GM12878 (cell line): Measurements from ENCODE around the gene GTF3C1. TPM values are rescaled to one million over a fixed set of nuclear protein-coding genes. Genes with fewer than 3 reads are reported as not detected.
A peak's percentile ranks its signal among the peaks of the same experiment; 100 is the strongest.

Experiments used
- ATAC-seq: fragments of 200-7000 bp; cut with Tn5 transposase; 3 replicates; pipeline ENCODE4 v1.9.1; 2020; ENCODE audit warnings: mild to moderate bottlenecking, moderate library complexity
- BruUV-seq: library from RNA; stranded (reverse); fragments of 400-500 nt; replicated peaks from 2 replicates; lab custom pipeline; 2021; lab: Mats Ljungman, UMichigan
- CTCF ChIA-PET: fragments of 300-600 bp; sonication (Branson Sonifier 250); formaldehyde crosslinking; extraction: SDS; loops from one replicate; lab custom pipeline; 2021; ENCODE audit warnings: inconsistent platforms; lab: Yijun Ruan, JAX
- POLR2A ChIA-PET: fragments of 350-600 bp; formaldehyde crosslinking; extraction: SDS; loops from one replicate; lab custom pipeline; 2021; ENCODE audit warnings: inconsistent platforms; lab: Charles Lee
- RAD21 ChIA-PET: fragments of 300-600 bp; sonication (Branson Sonifier 250); formaldehyde crosslinking; loops from one replicate; lab custom pipeline; 2023; ENCODE audit warnings: antibody characterized with exemption; ENCODE audit not compliant: unreplicated experiment; lab: Charles Lee
- SMC1A ChIA-PET: fragments of 300-600 bp; sonication (Branson Sonifier 250); formaldehyde crosslinking; loops from one replicate; lab custom pipeline; 2023; ENCODE audit not compliant: unreplicated experiment, uncharacterized antibody; lab: Charles Lee
- DNase-seq: peaks from one replicate; pipeline ENCODE4 v3.0.0-alpha.2; 2011; ENCODE audit warnings: low read depth, low spot score
- FAIRE-seq: peaks from 3 replicates; lab custom pipeline; 2011; peaks lifted over from hg19 to GRCh38; lab: Jason Lieb, UNC
- H2AFZ ChIP-seq: 2 replicates; pipeline ENCODE4 v1.6.0; 2011; ENCODE audit warnings: low read depth, low read length, control low read depth; ENCODE audit not compliant: control insufficient read depth
- H3K27ac ChIP-seq: 2 replicates; pipeline ENCODE4 v1.5.1; 2011; ENCODE audit warnings: control low read depth; ENCODE audit not compliant: control insufficient read depth, insufficient read depth
- H3K27me3 ChIP-seq, 2 experiments: replicated peaks in 1 of 2; 2 replicates each; pipeline versions ENCODE4 v1.6.0 to v1.6.1; 2011; ENCODE audit warnings: low read length in 1 of 2; ENCODE audit not compliant: control insufficient read depth in 2 of 2, insufficient read depth in 2 of 2
- H3K36me3 ChIP-seq, 2 experiments: 2 replicates each; pipeline ENCODE4 v1.5.1; 2011; ENCODE audit warnings: low read length in 1 of 2; ENCODE audit not compliant: control insufficient read depth in 2 of 2, insufficient read depth in 2 of 2
- H3K4me1 ChIP-seq: 2 replicates; pipeline ENCODE4 v1.6.1; 2011; ENCODE audit warnings: mild to moderate bottlenecking, low read length, moderate library complexity, mixed read lengths; ENCODE audit not compliant: control insufficient read depth, insufficient read depth
- H3K4me2 ChIP-seq: 2 replicates; pipeline ENCODE4 v1.6.0; 2011; ENCODE audit warnings: control low read depth; ENCODE audit not compliant: control insufficient read depth, insufficient read depth
- H3K4me3 ChIP-seq: fragments of 200-600 bp; sonication (generic); 2 replicates; pipeline ENCODE4 v1.5.1; 2016
- H3K79me2 ChIP-seq: 2 replicates; pipeline ENCODE4 v1.6.0; 2011; ENCODE audit warnings: low read length; ENCODE audit not compliant: control insufficient read depth, insufficient read depth
- H3K9ac ChIP-seq: 2 replicates; pipeline ENCODE4 v1.8.0; 2011; ENCODE audit warnings: low read length, control low read depth, mixed read lengths; ENCODE audit not compliant: control insufficient read depth, insufficient read depth
- H3K9me3 ChIP-seq: replicated peaks from 3 replicates; pipeline ENCODE4 v1.5.1; 2011; ENCODE audit warnings: mild to moderate bottlenecking, low read length; ENCODE audit not compliant: control insufficient read depth, insufficient read depth
- H4K20me1 ChIP-seq: 2 replicates; pipeline ENCODE4 v1.6.0; 2011; ENCODE audit not compliant: control insufficient read depth, insufficient read depth
- POLR2A ChIP-seq: IDR thresholded peaks from 2 replicates; pipeline ENCODE4 v1.6.1; 2011; ENCODE audit warnings: low read depth, mild to moderate bottlenecking, low read length
- POLR2AphosphoS2 ChIP-seq: IDR thresholded peaks from 2 replicates; pipeline ENCODE4 v1.6.1; 2011; ENCODE audit warnings: low read depth, mild to moderate bottlenecking, low read length, improper control_type of control experiment, moderate library complexity
- POLR2AphosphoS5 ChIP-seq: IDR thresholded peaks from 2 replicates; pipeline ENCODE4 v1.6.1; 2011; ENCODE audit warnings: mild to moderate bottlenecking, low read length, inconsistent platforms
- RELA ChIP-seq: fragments of 450-650 bp; IDR thresholded peaks from 2 replicates; pipeline ENCODE4 v1.8.0; 2014; ENCODE audit warnings: borderline replicate concordance; ENCODE audit not compliant: partially characterized antibody
- WGBS: methylation state at CpG from one replicate; pipeline ENCODE4 v1.1.6; 2016; ENCODE audit warnings: low lambda C conversion rate; ENCODE audit not compliant: insufficient replicate concordance, insufficient coverage; ENCODE audit errors: missing lambda C conversion rate; 5-methylcytosine and 5-hydroxymethylcytosine counted together
- in situ Hi-C: fragments of 300-500 bp; cut with MboI; formaldehyde crosslinking; loops from 9 replicates; pipeline ENCODE4 v1.14.3; 2018; ENCODE audit warnings: mixed read lengths
- intact Hi-C: fragments of 100-400 bp; cut with micrococcal nuclease; formaldehyde crosslinking; loops from one replicate; pipeline ENCODE4 v1.14.2; 2022; ENCODE audit not compliant: unreplicated experiment
- polyA plus RNA-seq, 11 experiments: library from polyadenylated mRNA; depleted of rRNA in 4 of 11; unstranded in 6 of 11; stranded (reverse) in 5 of 11; fragments of >200 nt; fragmentation: Nextera tagmentation in 4 of 11; fragmentation: Illumina TruSeq in 1 of 11; extraction: Ambion mirVana in 4 of 11; extraction: Trizol in 1 of 11; gene quantifications; 1 replicate in 1 of 11; 2 replicates in 10 of 11; pipeline versions ENCODE4 v1.2.1 to v1.2.3, GENCODE V29; 2011 to 2016; ENCODE audit warnings: inconsistent platforms in 2 of 11, missing spikeins in 2 of 11, low read depth in 1 of 11
- total RNA-seq, 4 experiments: library from RNA; depleted of rRNA in 3 of 4; stranded (reverse); fragments of >200 nt in 3 of 4; fragmentation: Illumina TruSeq in 1 of 4; extraction: Trizol in 1 of 4; gene quantifications; 2 replicates each; pipeline versions ENCODE4 v1.2.1 to v1.2.3, GENCODE V29; 2013 to 2021
- TF ChIP-seq, protein P1 (sequence below), 3 experiments: IDR thresholded peaks in 2 of 3; conservative IDR thresholded peaks in 1 of 3; 2 replicates each; pipeline ENCODE4 v1.5.1; 2011; ENCODE audit warnings: low read depth in 3 of 3, low read length in 3 of 3, mild to moderate bottlenecking in 3 of 3, control low read depth in 2 of 3, moderate library complexity in 2 of 3, inconsistent platforms in 1 of 3, mixed read lengths in 1 of 3; ENCODE audit not compliant: control insufficient read depth in 2 of 3, insufficient read depth in 1 of 3; ENCODE audit errors: extremely low read depth in 1 of 3

Gene GTF3C1
- total and polyA plus RNA-seq, 10 of the 15 experiments (the other 5 are each of a cell fraction or from before 2014, with no cell fraction given) = 0.98 to 60.9 (median 34.3) TPM

DNA sequence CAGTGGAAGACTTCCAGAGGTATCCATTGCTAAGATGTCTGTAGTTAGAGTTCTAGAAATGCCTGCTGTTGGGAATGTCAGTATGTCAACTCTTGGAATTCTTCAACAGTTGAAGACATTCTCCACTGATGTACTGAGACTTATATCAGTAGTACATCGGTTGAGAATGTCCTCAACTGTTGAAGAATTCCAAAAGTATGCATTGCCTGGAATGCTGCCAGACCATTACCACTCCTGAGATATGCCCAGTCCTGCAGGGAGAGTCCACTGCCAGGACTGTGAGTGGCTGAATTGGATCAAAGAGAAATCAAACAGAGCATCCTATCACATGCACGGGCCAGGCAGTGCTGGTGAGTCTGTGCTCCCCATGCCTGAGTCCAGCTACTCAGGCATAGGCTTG lies 105.7 kb downstream of the GTF3C1 start:
- no TSS peak for BruUV-seq
- peaks cover 27% of the 10 kb centered on the region for H3K4me1 ChIP-seq
- no peak overlapping the region for H2AFZ ChIP-seq
- H3K79me2 ChIP-seq = no peaks in the 10 kb centered on the region
- RAD21 ChIA-PET = no interaction called here
- H3K9me3 ChIP-seq = no peaks in the 10 kb centered on the region; the same call in 2 of the 3 replicates
- H3K4me3 ChIP-seq = no peak overlapping the region
- H3K27me3 ChIP-seq = no peaks in the 10 kb centered on the region
- peaks cover 73 to 76% of the 10 kb centered on the region in 2 experiments for H3K36me3 ChIP-seq
- intact Hi-C loops (no loop called here), in situ Hi-C loops (no loop called here)
- SMC1A ChIA-PET = interaction anchor here (2.5 kb wide), 1 partner anchor 11 kb away, joined by 11 read pairs; no protein-coding TSS in a partner anchor
- no peak overlapping the region for H3K27ac ChIP-seq
- ATAC-seq (no peak), FAIRE-seq (no peak), DNase-seq (no peak)
- no peak overlapping the region for H3K9ac ChIP-seq
- no peaks in the 10 kb centered on the region for H4K20me1 ChIP-seq
- no peak overlapping the region for H3K4me2 ChIP-seq
- CTCF ChIA-PET = interaction anchor here (0.7 kb wide), 1 partner anchor 16 kb away, joined by 3 read pairs; no protein-coding TSS in a partner anchor
- POLR2A ChIA-PET = interaction anchor here (1.1 to 1.2 kb wide), 3 partner anchors 9 to 45 kb away, joined by 3 to 4 read pairs (median 3); no protein-coding TSS in a partner anchor
- WGBS = 100% methylated on average over 2 of the region's 2 CpGs
- TF ChIP-seq, protein P1, sequence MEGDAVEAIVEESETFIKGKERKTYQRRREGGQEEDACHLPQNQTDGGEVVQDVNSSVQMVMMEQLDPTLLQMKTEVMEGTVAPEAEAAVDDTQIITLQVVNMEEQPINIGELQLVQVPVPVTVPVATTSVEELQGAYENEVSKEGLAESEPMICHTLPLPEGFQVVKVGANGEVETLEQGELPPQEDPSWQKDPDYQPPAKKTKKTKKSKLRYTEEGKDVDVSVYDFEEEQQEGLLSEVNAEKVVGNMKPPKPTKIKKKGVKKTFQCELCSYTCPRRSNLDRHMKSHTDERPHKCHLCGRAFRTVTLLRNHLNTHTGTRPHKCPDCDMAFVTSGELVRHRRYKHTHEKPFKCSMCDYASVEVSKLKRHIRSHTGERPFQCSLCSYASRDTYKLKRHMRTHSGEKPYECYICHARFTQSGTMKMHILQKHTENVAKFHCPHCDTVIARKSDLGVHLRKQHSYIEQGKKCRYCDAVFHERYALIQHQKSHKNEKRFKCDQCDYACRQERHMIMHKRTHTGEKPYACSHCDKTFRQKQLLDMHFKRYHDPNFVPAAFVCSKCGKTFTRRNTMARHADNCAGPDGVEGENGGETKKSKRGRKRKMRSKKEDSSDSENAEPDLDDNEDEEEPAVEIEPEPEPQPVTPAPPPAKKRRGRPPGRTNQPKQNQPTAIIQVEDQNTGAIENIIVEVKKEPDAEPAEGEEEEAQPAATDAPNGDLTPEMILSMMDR (IDR thresholded peaks at IDR 0.05 in 2 of 3, conservative IDR thresholded peaks at IDR 0.05 in 1 of 3; ENCODE audit: control insufficient read depth in 2 of 3, extremely low read depth in 1 of 3, insufficient read depth in 1 of 3, low read depth in 3 of 3, low read length in 3 of 3) = no peak
- TF ChIP-seq RELA = no peak
- TF ChIP-seq POLR2AphosphoS5 = 0 out of 2 replicates have a peak, but pooled peaks have one; percentile 22
- peak; percentile 48; the same call in 1 of the 2 replicates for TF ChIP-seq POLR2AphosphoS2
- peak; percentile 47 for TF ChIP-seq POLR2A
